Measurements from ENCODE around the gene GDF11.

GDF11 gene

GRCh38 chr12:55736076-55736475 lies 6.8 kb upstream of the GDF11 start:
- H3K4me3 ChIP-seq (replicated peaks; ENCODE audit: low read depth, low read length) = no peak overlapping the region
- no peak for TF ChIP-seq CTCF (IDR thresholded peaks at IDR 0.05; ENCODE audit: low read length, missing control alignments)
- no peak for DNase-seq (ENCODE audit: low read depth)

- no peak overlapping the region for H3K4me3 ChIP-seq (replicated peaks; ENCODE audit: low read depth, low read length)
- peak; percentile 81 for DNase-seq (ENCODE audit: low read depth)
- peak; percentile 97 for TF ChIP-seq CTCF (IDR thresholded peaks at IDR 0.05; ENCODE audit: low read length, missing control alignments)
Measured at GRCh38 chr12:55736780-55737580, 5.9 kb upstream of the GDF11 start.

GRCh38 chr12:55737581-55738122 lies 5.3 kb upstream of the GDF11 start:
- TF ChIP-seq CTCF (IDR thresholded peaks at IDR 0.05; ENCODE audit: low read length, missing control alignments) = no peak
- H3K4me3 ChIP-seq (replicated peaks; ENCODE audit: low read depth, low read length) = peak overlapping the region; percentile 84
- DNase-seq (ENCODE audit: low read depth) = no peak

- peak; percentile 73 for TF ChIP-seq CTCF (IDR thresholded peaks at IDR 0.05; ENCODE audit: low read length, missing control alignments)
- DNase-seq (ENCODE audit: low read depth) = peak; percentile 89
- peak overlapping the region; percentile 84 for H3K4me3 ChIP-seq (replicated peaks; ENCODE audit: low read depth, low read length)
Measured at GRCh38 chr12:55738123-55739024, 4.5 kb upstream of the GDF11 start.

- peak overlapping the region; percentile 84 for H3K4me3 ChIP-seq (replicated peaks; ENCODE audit: low read depth, low read length)
- TF ChIP-seq CTCF (IDR thresholded peaks at IDR 0.05; ENCODE audit: low read length, missing control alignments) = no peak
- DNase-seq (ENCODE audit: low read depth) = no peak
Measured at GRCh38 chr12:55739025-55739378, 3.9 kb upstream of the GDF11 start.

- H3K4me3 ChIP-seq (replicated peaks; ENCODE audit: low read depth, low read length) = peak overlapping the region; percentile 46
- DNase-seq (ENCODE audit: low read depth) = no peak
- no peak for TF ChIP-seq CTCF (IDR thresholded peaks at IDR 0.05; ENCODE audit: low read length, missing control alignments)
Measured at GRCh38 chr12:55741931-55742680, 816 bp upstream of the GDF11 start.

Data from fibroblast of pulmonary artery (primary cell).